T-helper 9 cell (primary cell): Measurements from ENCODE around the gene ZNF785.
A peak's percentile ranks its signal among the peaks of the same experiment; 100 is the strongest.
"Not testable (repeated sequence)": the region's sequence is repeated elsewhere in the genome, so short reads cannot be mapped to it uniquely, and the experiment has no call there.

Experiments used
- DNase-seq: peaks from one replicate; pipeline ENCODE4 v3.0.0-alpha.2; 2020

Gene ZNF785

DNA sequence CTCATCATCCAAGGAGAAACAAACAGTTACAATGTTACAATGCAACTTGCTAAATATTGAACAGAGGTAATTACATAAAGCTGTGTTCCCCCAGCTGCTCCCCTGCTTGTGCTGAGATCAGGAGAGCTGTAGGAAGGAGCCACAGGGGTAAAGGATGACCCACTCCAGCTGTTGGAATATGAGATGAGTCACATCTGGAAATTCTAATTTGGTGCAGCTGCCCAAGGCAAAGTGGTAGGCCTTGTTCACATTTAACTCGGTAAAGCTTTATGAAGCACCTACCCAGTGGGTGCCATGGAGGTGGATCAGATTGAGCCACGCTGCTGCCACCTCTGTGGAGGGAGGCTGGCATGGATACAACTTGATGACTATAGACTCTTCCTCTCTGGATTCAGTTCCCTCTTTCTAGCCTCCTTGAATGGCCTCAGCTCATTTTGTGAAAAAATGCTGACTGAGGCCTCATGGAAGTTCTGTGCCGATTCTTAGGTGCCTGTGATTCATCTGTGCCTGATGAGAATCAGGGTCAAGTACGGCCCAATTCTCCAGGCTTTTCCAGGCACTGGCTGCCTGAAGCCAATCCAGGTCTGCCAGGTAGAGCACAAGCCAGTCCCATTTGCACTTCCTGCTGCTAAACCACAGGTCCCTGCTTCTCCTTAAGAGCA is 17.2 kb upstream of the ZNF785 start:
- no peak for DNase-seq

DNA sequence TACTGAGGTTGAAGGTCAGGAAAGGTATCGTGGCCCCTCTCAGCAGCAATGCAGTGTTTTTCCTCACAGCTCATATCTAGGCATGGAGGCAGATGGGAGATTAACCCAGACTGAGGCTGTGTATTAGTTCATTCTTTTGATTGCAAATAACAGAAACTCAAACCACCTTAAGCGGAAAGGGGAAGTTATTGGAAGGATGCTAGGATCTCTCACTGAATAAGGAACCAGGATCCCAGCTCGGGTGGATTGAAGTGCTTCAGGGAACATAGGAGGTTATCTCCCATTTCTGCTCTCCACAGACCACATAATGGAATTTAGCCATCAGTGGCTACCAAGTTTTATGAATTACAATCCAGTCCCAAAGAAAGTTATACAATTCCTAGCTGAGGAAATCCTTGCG is 16.5 kb upstream of the ZNF785 start:
- no peak for DNase-seq

DNA sequence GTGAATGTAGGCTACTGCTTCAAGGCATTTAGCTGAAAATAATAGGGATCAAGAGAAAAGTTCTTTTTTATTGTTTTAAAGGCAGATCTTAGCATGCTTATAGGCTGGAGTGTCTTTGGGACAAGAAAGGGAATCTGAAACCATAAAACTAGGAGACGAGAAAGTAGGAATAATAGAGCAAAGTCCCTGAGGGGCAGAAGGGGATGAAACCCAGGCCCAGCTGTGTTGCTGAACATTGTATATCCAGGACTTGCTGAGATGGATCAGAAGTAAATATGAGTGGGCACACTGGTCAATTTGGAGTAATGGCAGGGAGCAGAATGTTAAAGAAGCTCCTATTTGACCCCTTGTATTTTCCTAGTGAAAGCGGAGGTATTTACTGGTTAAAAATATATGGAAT is 15.4 kb upstream of the ZNF785 start:
- DNase-seq: no peak

DNA sequence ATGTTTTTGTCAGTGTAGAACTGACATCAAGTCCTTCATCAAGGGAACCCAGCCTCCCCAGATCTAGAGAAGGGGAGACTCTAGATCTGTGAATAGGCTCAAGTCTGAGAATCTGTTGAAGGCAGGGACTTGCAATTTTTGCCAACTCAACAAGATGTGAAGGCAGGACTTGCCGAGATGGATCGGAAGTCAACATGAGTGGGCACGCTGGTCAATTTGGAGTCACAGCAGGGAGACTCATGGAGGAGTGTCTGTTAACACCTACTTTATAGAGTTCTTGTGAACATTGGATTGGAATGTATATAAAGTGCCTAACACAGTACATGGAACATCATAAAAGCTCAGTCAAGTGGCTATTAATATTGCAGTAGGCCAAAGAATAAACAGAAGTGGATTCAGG is 14.7 kb upstream of the ZNF785 start:
- no peak for DNase-seq

DNA sequence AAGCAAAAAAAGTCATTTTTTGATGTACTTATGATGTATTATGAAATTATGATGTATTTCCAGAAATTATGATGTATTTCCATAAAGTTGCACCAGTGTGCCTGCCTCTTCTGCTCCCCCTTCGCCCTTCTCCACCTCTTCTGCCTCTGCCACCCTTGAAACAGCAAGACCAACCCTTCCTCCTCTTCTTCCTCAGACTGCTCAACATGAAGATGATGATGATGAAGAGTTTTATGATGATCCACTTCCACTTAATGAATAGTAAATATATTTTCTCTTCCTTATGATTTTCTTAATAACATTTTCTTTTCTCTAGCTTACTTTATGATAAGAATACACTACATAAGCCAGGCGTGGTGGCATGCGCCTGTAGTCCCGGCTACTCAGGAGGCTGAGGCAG is 7.4 kb upstream of the ZNF785 start:
- DNase-seq: no peak

DNA sequence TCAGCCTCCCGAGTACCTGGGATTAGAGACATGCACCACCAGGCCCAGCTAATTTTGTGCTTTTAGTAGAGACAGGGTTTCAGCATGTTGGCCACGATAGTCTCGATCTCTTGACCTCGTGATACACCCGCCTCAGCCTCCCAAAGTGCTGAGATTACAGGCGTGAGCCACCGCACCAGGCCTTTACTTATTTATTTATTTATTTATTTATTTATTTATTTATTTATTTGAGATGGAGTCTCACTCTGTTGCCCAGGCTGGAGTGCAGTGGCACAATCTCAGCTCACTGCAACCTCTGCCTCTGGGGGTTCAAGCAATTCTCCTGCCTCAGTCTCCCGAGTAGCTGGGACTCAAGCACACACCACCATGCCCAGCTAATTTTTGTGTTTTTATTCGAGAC is 5.4 kb upstream of the ZNF785 start:
- DNase-seq: not testable (repeated sequence)

DNA sequence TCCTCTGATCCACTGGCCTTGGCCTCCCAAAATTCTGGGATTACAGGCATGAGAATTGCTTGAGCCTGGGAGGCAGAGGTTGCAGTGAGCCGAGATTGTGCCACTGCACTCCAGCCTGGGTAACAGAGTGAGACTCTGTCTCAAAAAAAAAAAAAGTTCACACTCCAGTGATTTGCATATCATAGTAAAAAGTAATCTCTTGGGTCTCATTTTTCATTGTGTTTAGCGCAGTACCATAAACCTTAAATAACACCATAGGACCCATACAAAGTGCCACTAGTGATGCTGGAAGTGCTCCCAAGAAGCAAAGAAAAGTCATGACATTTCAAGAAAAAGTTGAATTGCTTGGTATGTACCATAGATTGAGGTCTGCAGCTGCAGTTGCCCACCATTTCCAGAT is 4.1 kb upstream of the ZNF785 start:
- not testable (repeated sequence) for DNase-seq

DNA sequence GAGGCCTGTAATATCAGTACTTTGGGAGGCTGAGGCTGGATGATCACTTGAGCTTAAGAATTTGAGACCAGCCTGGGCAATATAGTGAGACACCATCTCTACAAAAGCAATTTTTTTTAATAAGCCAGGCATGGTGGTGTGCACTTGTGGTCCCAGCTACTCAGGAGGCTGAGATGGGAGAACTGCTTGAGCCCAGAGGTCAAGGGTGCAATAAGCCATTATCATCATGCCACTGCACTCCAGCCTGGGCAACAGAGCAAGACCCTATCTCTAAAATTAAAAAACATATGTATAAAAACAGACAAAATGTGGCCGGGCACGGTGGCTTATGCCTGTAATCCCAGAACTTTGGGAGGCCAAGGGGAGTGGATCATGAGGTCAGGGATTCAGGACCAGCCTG is 3.2 kb upstream of the ZNF785 start:
- DNase-seq: no peak

DNA sequence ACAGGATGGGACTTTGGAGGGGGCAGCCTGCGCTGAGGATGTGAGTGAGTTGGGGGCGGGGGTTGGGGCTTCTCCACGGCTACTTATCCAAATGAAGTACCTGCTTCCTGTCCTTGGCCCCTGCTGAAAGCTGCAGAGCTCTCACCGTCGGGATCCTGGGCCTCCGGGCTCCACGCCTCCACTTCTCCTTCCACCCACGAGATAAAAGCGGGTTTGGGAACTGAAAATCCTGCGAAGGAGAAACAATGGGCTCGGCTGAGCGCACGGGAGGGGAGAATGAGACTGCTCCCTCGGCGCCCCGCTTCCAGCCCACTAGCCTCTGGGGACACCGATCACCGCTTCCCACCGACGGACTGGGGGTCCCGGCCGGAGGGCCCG is 486 bp downstream of the ZNF785 start:
- no peak for DNase-seq

DNA sequence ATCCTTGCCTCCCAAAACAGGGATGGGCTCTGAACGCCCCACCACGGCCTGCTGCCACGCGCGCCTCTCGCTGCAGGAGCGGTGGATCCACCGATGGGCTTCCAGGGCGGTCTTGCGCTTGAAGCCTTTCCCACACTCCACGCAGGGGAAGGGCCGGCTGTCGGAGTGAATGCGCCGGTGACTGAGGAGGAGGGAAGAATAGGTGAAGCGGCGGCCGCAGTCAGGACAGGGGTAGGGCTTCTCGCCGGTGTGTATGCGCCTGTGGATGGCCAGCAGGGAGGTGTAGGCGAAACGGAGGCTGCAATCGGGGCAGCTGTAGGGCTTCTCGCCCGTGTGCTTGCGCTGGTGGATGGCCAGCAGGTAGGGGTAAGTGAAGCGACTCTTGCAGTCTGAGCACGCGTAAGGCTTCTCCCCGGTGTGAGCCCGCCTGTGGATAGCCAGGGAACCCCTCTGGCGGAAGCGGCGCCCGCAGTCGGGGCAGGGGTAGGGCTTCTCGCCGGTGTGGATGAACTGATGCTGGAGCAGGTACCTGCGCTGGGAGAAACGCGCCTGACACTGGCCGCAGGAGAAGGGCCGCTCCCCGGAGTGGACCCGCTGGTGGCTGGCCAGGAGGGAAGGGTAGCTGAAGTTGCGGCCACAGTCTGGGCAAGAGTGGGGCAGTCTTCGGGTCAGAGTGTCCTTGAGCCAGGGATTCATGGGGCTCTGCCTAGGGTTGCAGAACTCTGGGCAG is 2.7 kb downstream of the ZNF785 start:
- DNase-seq: no peak

DNA sequence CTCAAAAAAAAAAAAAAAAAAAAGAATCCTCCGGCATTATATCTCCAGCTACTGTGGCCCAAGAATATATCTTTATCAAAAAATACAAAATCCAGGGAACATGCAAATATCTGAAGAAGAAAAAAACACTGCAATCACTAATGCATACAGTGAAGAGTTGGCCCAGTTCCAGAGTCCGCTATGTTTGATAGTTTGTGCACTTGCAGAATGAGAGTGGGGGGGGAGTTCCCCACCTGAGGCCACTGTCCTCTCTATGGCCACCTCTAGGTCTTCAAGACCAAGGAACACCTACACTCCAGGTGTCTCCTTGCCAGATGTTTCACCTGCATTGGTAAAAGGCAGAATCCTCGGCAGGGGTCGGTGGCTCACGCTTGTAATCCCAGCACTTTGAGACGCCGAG is 4.0 kb downstream of the ZNF785 start:
- no peak for DNase-seq

DNA sequence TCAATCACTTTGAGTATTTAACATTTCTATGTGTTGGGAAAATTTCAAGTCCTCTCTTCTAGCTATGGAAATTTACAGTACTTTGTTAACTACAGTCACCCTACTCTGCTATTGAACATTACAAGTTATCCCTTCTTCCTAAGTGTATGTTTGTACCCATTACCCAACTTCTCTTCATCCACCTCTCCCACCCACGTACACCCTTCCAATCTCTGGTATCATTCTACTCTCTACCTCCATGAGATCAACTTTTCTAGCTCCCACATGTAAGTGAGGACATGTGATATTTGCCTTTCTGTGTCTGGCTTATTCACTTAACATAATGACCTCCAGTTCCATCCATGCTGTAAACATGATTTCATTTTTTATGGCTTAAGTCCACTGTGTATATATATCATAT is 10.8 kb downstream of the ZNF785 start:
- no peak for DNase-seq

DNA sequence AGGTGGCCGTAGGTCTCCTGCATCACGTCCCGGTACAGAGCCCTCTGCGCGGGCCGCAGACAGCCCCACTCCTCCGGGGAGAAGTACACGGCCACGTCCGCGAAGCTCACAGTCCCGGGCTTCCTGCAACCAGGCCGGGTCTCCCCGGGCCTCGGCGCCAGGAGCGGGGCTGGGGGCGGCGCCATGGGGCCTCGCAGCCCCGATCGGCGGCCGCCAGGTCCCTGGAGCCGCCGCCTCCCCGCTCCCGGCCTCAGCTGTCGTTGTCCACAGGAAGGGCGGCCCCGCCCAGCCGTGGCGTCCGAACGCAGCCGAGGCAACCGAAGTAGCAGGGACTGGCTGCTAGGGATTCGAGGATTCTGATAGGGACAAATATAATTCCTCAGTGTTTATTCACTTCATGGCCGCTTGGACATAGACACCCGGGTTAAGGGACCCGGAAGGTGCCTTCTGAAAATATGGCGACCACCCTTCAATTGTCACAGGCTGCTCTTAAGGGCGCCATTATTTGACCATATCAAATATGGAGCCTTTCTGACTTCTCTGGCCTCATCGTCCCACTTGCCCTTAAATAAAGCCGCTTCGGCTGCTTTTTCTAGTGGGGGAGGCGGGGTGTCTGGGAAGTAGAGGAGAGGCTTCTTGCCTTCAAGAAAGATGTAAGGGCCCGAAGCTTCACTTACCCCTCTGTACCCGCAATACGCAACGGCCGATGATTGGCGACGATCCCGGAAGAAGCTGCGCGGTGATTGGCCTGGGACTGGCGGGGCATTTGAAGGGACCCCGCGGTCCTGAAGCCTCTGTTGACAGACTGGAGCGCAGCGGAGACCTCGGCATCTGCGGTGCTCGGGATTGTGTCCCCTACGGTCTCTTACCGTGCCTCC is 13.8 kb downstream of the ZNF785 start, which contains the start of gene ZNF688:
TSS of gene ZNF688 (minus strand) at position 270 of the 878 bp plus-strand sequence. CDS start at position 185, 85 bp downstream.
- peak; percentile 90 for DNase-seq

DNA sequence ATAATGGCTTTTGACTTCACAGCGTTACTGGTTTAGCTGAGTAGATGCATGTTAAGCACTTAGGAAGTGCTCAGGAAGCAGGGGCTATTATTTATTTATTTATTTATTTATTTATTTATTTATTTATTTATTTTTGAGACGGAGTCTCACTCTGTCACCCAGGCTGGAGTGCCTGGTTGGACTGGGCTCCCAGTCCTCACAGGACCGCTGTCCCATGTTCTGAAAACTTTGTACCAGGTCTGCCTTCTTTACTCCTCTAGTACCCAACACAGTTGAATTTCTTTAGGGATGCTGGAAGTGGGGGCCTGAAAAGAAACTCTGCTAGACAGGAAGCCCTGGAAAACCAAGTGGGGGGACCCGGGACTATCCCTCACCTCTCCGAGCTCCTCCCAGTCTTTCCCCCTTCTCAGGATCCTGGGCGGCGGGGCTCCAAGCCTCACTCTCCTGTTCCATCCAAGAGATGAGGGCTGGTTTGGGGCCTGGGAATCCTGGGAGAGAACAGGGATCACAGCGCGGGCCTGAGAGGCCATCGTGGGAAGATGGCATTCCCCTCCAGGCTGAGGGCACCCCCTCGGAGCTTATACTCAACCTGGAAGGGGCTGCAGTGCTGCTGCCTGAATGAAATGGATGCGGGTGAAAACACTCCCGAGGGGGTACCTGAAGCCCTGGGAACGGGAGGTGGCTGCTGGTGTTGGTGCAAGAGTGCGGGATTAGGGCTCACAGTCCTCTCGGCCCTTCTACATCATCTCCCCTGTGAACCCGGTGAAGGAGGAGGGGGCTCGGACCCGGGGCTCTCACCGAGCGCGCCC is 14.7 kb downstream of the ZNF785 start:
- DNase-seq: no peak

DNA sequence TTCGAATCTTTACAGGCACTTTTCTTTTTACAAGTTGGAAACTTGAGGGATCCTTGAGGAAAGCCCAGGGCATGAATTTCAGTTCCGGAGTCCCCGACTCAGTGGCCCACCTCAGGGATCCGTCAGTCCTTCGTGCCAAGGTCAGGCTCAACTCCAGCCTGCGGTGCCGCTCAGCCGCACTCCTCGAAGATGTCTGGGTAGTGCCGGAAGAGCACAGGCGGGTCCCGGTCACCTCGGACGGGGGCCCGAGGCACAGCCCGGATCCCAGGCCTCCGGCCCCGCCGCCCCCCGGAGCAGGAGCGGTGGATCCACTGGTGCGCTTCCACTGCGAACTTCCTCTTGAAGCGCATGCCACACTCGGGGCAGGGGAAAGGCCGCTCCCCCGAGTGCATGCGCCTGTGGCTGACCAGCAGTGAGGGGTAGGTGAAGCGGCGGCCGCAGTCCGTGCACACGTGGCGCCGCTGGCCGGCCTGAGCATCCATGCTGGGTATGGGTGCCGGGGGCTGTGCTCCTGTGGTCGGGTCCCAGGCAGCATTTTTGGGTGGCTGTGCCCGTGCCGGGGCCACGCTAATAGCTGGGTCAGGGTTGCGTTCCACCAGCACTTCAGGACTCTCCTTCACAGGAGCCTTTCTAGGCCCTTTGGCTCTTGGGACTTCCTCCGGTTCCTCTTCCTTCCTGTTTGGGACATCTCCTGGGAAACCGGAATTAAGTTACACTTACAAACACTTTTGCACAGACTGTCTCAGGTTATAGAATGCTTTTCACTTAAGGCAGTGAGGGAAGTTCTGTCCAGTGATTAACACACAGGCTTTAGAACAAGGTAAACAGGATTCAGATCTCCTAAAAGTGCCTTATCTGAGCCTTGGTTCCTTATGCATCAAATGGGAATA is 15.5 kb downstream of the ZNF785 start:
- no peak for DNase-seq

DNA sequence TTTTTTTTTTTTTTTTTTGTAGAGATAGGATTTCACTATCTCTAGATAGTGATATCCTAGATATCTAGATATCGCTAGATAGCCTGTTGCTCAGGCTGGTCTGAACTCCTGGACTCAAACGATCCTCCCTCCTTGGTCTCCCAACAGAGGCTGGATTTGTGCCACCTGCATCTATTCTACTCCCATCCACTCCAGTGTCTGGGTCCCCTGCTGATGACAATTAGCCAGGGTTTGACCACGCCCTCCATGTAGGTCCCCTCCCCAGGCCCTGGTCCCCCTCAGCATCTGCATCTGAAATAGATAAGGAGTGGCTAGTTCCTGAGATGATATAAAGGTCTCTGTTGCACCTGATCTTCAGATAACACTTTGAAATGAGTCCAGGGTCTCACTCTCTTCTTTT is 16.2 kb downstream of the ZNF785 start:
- DNase-seq: no peak

DNA sequence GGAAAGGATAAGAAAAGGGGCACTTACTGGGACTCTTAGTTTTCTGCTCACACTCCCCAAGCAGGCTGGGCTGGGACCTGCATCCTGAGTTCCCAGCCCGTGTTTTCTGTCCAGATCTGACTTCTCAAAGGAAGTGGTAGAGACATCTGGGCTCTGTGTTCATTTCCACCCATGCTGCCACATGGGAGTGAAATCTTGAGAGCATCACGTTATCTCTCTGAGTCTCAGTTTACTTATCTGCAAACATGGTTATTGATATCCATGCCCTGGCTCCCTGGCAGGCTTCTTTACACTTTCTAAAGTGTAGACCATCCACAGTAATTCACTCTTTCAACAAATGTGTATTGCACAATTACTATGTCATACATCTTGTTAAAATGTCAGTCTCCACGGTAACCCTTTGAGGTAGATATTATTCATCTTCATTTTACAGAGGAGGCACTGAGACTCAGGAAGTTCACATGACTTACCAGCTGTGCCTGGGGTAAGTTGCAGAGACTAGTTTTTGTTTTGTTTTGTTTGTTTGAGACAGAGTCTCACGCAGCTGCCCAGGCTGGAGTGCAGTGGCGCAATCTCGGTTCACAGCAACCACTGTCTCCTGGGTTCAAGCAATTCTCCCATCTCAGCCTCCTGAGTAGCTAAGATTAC is 17.4 kb downstream of the ZNF785 start:
- DNase-seq: peak; percentile 30

DNA sequence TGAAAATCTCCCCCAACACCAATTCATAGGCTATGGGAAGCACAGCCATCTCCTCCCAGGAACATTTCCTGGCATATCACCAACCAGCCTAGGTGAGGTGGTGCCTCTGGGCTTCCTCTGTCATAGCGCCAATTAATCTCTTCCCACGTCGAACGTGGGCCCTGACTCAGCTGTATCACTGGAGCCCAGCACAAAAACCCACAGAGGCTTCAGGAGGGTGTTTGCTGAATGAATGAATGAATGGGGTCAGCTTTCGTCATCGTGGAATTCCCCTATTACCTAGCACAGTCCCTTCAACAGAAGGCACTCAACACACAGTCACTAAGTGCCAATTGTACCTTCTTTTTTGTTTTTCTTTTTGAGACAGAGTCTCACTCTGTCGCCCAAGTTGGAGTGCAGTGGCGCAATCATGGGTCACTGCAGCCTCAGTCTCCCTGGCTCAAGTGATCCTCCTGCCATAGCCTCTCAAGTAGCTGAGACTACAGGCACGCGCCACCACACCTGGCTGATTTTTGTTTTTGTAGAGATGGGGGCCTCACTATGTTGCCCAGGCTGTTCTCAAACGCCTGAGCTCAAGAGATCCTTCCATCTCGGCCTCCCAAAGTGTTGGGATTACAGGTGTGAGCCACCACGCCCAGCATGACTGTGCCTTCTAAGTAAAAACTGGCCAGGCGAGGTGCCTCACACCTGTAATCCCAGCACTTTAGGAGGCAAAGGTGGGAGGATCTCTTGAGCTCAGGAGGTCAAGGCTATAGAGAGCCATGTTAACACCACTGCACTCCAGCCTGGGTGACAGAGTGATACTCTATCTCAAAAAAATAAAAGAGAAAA is 18.1 kb downstream of the ZNF785 start:
- DNase-seq: peak; percentile 39

DNA sequence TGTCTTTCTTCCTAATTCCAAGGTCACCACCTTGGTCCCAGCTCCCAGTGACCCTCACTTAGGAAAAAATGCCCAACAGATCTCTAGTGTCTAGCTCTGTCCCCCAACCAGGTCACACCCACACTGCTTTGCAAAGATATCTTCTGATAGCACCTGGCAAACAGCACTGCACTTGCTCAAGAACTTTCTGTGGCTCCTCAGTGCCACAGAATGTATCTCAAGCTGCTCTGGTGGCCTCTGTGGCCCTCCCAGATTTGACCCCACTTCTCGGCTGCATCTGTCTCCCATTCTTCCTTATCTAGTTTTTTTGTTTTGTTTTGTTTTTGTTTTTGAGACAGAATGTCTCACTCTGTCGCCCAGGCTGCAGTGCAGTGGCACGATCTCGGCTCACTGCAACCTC is 19.0 kb downstream of the ZNF785 start:
- no peak for DNase-seq

DNA sequence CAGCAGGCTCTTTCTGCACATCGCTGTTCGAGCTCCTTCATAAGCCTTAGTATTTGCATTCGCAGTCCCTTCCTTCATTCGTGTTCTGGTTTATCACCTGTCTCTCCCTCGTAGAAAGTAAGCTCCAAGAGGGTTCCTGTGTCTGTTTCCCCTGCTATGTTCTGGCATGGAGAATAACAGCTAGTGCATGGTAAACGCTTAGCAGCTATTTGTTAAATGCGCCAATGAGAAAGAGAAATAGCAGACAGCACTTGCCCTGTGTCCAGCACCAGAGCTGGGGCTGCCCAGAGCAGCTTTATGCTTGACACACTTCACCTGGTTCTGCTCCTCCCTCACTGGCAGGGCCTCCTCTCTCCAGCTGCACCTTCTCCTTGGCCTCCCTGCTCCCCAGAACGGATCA is 19.5 kb downstream of the ZNF785 start:
- no peak for DNase-seq
